Hematopoietic multipotent progenitor cell (in vitro differentiated cells): ENCODE measurements around the gene UMODL1. TPM values are rescaled to one million over a fixed set of nuclear protein-coding genes. Genes with fewer than 3 reads are reported as not detected.
"Not testable (repeated sequence)": the region's sequence is repeated elsewhere in the genome, so short reads cannot be mapped to it uniquely, and the experiment has no call there.

Source experiments
- DNase-seq, 3 donors: peaks; one replicate each; pipeline ENCODE4 v3.0.0-alpha.2; 2011 to 2015; ENCODE audit warnings: low read depth in 2 of 3, low spot score in 2 of 3
- total RNA-seq: library from RNA; depleted of rRNA; stranded (reverse); fragments of >200 nt; gene quantifications from one replicate; pipeline ENCODE4 v1.2.3, GENCODE V29; 2012

The UMODL1 gene
- total RNA-seq, 1 donor = 2.4 TPM

GRCh38 chr21:42159560-42160110 lies 88.5 kb downstream of the UMODL1 start:
- DNase-seq = no peak

- DNase-seq = peak in 2 of 3 donors; percentile 41 to 72
Measured at GRCh38 chr21:42160111-42160721, 89.1 kb downstream of the UMODL1 start.

- DNase-seq = peak in 1 of 3 donors; percentile 20
Measured at GRCh38 chr21:42160765-42161164, 89.6 kb downstream of the UMODL1 start.

GRCh38 chr21:42161401-42161955 lies 90.4 kb downstream of the UMODL1 start:
- no peak for DNase-seq

- DNase-seq = peak in 2 of 3 donors; percentile 47 to 51
Measured at GRCh38 chr21:42161956-42162681, 91.0 kb downstream of the UMODL1 start.

- DNase-seq = peak in 2 of 3 donors; percentile 34 to 46
Measured at GRCh38 chr21:42162831-42163510, 91.9 kb downstream of the UMODL1 start.

- no peak for DNase-seq
Measured at GRCh38 chr21:42163511-42163863, 92.4 kb downstream of the UMODL1 start.

GRCh38 chr21:42164064-42164789 lies 93.1 kb downstream of the UMODL1 start:
- DNase-seq = peak; percentile 23 to 72 (median 55)

- DNase-seq = no peak
Measured at GRCh38 chr21:42164818-42165217, 93.7 kb downstream of the UMODL1 start.

GRCh38 chr21:42165901-42166300 lies 94.8 kb downstream of the UMODL1 start:
- no peak for DNase-seq

GRCh38 chr21:42169758-42170157 lies 98.6 kb downstream of the UMODL1 start:
- DNase-seq = no peak

- DNase-seq = no peak
Measured at GRCh38 chr21:42171091-42172053, 100.3 kb downstream of the UMODL1 start.

- DNase-seq = no peak
Measured at GRCh38 chr21:42172596-42173483, 101.7 kb downstream of the UMODL1 start.

GRCh38 chr21:42174173-42174572 lies 103.1 kb downstream of the UMODL1 start:
- DNase-seq = no peak

- no peak for DNase-seq
Measured at GRCh38 chr21:42175110-42175710, 104.1 kb downstream of the UMODL1 start.

- DNase-seq = no peak
Measured at GRCh38 chr21:42176859-42177258, 105.7 kb downstream of the UMODL1 start.

GRCh38 chr21:42179316-42179715 lies 108.2 kb downstream of the UMODL1 start:
- no peak for DNase-seq

GRCh38 chr21:42180001-42180400 lies 108.9 kb downstream of the UMODL1 start:
- DNase-seq = not testable (repeated sequence)
